CD4-positive, alpha-beta T cell treated with Interleukin-6 at 100 ng/mL for 8 hours (primary cell): ENCODE results near the gene ECT2.
"Not testable (repeated sequence)": the region's sequence is repeated elsewhere in the genome, so short reads cannot be mapped to it uniquely, and the experiment has no call there.

ENCODE experiments used
- DNase-seq: peaks from one replicate; pipeline ENCODE4 v3.0.0-alpha.2; 2020; ENCODE audit warnings: mixed read lengths, low spot score

ECT2 gene

GRCh38 chr3:172746475-172746874 lies 4.1 kb upstream of the ECT2 start:
- no peak for DNase-seq

DNA sequence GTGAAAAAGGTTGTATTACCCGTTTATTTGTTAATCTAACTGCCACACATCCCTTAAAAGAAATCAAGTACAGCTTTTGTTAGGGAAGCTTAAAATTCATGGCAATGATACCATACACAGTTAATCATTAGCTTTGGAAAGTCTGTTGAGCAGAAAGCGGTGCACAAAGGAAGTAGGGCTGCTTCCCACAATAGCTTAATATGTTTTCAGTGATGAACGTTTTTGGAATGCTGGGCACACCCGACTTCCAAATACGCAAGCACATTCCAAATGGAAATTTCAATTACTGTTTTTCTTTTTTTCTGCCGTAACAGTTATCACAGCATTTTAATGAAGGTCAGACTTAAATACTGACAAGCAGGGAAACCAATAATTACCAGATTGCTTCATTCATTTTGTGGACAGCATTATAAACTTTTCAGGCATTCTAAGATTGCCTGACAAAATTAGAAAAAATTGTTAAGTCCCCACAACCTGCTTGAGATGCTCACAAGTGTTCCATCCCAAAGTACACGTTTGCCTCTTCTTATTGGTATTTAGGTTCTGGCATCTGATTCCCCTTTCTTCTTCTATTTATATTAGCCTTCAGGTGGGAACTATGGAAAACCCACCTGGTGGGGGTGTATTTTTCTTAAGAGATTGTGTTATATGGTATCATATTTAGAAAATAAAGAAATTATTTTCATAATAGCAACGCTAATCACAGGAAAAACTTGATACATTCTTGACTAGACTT lies 1.1 kb upstream of the ECT2 start:
- DNase-seq = no peak

DNA sequence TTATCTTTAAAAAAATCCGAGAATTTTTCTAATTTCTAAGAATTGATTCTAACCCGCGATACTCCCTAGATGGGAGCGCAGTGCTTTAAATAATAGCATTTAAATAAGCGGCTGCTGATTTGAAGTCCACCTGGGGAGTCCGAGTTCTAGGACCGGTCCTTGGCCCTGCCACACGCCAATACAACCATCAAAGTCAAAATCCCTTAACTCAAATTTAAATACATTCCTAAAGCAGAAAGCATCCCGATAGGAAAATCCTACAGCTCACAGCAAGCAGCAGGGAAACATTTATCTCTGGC lies 508 bp upstream of the ECT2 start:
- no peak for DNase-seq

GRCh38 chr3:172751175-172751704 lies 714 bp downstream of the ECT2 start:
- no peak for DNase-seq

GRCh38 chr3:172752651-172753050 lies 2.1 kb downstream of the ECT2 start:
- DNase-seq = no peak

DNA sequence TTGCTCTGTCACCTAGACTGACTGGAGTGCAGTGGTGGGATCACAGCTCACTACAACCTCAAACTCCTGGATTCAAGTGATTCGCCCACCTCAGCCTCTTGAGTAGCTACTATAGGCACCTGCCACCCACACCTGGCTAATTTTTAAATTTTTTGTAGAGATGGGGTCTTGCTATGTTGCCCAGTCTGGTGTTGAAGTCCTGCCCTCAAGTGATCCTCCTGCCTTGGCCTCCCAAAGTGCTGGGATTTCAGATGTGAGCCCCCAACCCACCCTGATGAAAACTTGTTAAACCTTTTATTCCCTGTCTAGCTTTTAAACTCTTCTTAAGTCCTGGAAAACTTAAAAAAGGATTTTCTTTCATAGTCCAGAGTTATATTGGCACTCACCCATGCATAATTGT lies 2.6 kb downstream of the ECT2 start:
- DNase-seq = no peak

GRCh38 chr3:172760416-172760815 lies 9.9 kb downstream of the ECT2 start:
- DNase-seq = not testable (repeated sequence)

- DNase-seq = no peak
Observed at GRCh38 chr3:172766241-172766640, 15.7 kb downstream of the ECT2 start.

DNA sequence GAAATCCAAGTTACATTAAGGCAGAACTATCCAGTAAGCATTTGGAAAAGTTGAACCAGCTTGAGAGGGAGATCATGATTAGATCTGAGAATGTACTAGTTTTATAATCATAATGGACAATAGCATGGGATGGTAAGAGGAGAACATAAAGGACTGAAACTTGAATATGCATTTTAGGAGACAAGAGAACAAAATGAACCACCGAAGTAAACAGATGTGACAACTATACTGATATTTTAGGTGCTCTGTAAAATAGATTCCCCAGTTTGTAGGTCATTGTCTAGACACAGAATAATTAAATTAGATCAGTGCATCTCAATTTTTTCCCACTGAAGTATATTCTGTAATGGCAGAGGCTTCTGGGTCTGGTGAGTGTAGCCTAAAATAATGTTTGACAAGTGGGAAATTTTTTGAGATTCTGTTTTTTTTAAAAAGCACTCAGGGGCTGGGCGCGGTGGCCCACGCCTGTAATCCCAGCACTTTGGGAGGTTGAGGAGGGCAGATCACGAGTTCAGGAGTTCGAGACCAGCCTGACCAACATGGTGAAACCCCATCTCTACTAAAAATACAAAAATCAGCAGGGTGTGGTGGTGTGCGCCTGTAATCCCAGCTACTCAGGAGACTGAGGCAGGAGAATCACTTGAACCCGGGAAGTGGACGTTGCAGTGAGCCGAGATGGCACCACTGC lies 16.3 kb downstream of the ECT2 start:
- no peak for DNase-seq

DNA sequence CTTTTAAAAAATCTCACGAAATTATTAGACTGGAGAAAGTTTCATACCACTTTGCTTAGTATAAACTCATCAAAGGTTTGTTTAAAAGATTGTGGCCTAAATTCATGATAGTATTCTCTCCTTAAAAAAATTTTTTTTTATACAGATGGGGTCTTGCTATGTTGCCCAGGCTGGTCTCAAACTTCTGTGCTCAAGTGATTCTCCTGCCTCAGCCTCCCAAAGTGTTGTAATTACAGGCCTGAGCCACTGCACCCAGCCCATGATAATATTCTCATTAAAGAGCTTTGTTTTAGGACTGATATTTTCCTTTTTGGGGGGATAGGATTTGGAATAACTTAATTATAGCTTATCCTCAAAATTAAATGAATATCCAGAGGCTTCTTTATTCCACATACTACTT lies 19.9 kb downstream of the ECT2 start:
- no peak for DNase-seq

GRCh38 chr3:172771672-172772071 lies 21.1 kb downstream of the ECT2 start:
- no peak for DNase-seq

DNA sequence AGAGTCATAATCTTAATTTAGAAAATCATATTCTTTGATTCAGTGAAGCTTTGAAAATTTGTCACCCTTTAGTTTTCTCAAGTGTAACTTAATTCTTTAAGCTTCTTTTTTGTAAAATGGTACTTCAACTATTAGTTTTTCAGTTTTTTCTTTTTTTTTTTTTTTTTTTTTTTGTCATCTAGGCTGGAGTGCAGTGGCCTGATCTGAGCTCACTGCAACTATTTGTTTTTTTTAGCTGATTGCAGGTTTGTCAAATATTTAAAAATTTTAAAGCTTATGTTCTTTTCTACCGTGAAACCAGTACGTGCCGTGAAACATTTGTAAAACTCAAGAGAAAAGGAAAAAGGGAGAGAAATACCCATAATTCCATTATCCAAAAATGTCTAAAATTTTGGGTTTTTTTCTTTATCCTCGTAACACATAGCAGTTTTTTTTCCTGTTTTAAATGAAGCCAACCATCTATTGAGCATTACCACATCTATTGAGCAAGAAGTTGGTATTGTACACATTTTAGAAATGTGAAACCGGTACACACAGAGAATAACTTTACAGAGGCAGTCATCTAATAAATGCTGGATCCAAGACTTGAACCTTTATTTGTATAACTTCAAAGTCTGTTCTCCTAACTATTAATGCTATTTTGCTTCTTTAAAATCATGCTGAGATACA lies 25.7 kb downstream of the ECT2 start:
- DNase-seq = no peak

- no peak for DNase-seq
Observed at GRCh38 chr3:172777901-172778300, 27.4 kb downstream of the ECT2 start.

DNA sequence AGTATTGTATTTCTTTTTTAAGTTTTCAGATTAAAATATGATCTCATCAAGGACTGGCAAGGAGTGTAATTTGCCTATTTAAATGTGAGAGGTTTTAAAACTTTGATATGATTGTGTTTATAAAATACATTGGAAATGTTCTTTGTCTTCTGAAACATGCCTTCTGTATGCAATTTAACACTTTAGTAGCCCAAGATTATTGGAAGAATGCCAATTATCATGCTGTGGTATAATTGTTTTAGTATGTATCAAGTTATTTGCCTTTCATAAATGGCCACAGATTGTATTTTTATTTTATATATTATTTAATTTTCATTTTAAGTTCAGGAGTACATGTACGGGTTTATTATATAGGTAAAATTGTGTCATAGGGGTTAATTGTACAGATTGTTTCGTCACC lies 31.7 kb downstream of the ECT2 start:
- DNase-seq = no peak

- DNase-seq = no peak
Observed at GRCh38 chr3:172786036-172786435, 35.5 kb downstream of the ECT2 start.

- no peak for DNase-seq
Observed at GRCh38 chr3:172787019-172787418, 36.5 kb downstream of the ECT2 start.

- no peak for DNase-seq
Observed at GRCh38 chr3:172787746-172788145, 37.2 kb downstream of the ECT2 start.

DNA sequence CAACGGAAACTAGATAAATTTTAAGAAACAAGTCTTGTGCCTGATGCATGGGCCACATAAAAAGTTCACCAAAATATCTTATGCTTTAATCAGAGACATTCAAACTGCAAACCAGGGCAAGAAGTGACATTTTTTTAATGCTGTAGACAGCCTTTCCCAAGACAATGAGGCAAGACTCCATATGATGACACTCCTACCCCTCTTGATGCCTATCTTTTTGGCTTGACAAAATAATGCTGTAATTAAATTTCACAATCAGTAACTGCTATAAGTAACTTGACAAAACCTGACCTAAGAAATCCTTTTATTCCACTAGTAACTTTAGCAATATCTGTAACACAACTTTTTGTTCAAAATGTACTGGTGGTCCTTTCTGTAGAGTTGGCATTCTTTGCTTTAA lies 48.7 kb downstream of the ECT2 start:
- no peak for DNase-seq

DNA sequence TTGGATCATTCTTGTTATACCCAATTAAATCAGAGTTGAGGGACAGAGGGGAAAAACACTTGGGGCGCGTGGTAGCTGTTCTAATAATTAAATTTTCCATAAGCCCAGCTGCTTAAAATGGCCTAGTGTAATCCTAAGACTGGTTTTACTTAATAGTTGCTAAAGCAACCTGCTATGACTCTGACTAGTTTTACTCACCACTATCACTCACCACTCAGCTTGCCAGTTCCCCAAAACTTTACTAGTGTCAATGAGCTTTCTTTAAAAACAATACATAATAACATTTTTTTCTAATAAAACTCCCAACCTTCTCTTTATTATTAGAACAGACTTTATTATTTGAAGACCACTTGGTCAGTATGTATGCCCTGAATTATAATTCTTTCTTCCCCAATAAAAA lies 49.6 kb downstream of the ECT2 start:
- DNase-seq = no peak

DNA sequence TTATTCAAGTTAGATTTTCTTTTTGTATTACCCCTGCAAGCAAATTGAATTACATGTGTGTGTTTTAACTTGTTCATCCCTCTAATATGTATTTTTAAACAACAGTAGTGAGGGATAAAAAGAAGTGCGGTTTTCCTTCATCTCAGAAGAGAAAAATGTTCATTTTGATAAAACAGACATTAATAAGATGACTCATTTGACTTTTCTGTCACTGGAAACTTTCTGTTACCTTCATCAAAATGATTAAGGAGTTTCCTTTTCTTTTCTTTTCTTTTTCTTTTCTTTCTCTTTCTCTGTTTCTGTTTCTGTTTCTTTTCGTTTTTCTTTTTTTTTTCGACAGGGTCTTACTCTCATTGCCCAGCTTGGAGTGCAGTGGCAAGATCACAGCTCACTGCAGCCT lies 53.0 kb downstream of the ECT2 start:
- no peak for DNase-seq

GRCh38 chr3:172804323-172804722 lies 53.8 kb downstream of the ECT2 start:
- no peak for DNase-seq

GRCh38 chr3:172808969-172809546 lies 58.5 kb downstream of the ECT2 start:
- DNase-seq = no peak

- no peak for DNase-seq
Observed at GRCh38 chr3:172811099-172811498, 60.6 kb downstream of the ECT2 start.
